Fibroblast of pulmonary artery (primary cell): Measurements from ENCODE around the gene DNAJA4.

Source experiments
- DNase-seq: peaks from one replicate; pipeline ENCODE4 v3.0.0-alpha.2; 2010; ENCODE audit warnings: low read depth
- H3K4me3 ChIP-seq: replicated peaks from 2 replicates; pipeline ENCODE4 v1.5.1; 2011; ENCODE audit warnings: low read depth, mild to moderate bottlenecking, control low read depth, low read length, moderate library complexity
- TF ChIP-seq, protein P1 (sequence below): IDR thresholded peaks from 2 replicates; pipeline ENCODE4 v1.5.1; 2011; ENCODE audit warnings: mild to moderate bottlenecking, control low read depth, low read length, inconsistent platforms; ENCODE audit errors: missing control alignments

The DNAJA4 gene

DNA sequence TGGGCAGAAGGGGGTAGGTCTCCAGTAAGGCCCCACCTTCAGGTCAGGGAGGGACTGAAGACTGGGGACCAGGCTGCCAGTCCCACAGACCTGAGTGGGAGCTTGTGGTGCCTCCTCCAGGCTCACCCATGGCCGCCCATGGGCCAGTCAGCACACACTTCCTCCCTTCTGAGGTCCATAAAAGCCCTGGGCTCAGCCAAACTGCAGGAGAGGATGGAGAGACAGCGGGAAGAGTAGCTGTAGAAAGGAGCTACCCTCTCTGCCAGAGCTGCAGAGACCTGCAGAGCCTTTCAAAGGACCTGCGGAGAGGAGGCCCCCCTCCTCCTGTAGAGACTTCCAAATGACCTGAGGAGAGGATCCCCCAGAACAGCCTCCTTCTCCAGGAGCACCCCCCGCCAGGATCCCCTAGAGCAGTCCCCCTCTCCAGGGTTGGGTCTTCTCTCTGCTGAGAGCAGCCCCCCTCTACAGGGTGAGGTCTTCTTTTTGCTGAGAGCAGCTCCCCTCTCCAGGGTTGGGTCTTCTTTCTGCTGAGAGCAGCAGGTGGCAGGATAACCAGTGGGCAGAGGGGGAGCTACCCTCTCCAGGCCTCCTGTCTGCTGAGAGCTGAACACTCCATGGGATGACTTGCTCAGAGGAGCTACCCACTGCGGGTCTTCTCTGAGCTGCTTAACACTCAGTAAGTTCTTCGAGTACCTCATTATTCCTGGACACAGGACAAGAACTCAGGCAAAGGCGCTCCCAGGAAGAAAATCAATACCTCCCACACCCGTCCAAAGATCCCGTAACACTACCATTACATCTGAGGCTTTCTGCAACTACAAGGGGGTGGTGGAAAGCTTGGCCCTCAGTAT is 40.1 kb downstream of the DNAJA4 start:
- no peak overlapping the region for H3K4me3 ChIP-seq
- no peak for DNase-seq
- TF ChIP-seq, protein P1, sequence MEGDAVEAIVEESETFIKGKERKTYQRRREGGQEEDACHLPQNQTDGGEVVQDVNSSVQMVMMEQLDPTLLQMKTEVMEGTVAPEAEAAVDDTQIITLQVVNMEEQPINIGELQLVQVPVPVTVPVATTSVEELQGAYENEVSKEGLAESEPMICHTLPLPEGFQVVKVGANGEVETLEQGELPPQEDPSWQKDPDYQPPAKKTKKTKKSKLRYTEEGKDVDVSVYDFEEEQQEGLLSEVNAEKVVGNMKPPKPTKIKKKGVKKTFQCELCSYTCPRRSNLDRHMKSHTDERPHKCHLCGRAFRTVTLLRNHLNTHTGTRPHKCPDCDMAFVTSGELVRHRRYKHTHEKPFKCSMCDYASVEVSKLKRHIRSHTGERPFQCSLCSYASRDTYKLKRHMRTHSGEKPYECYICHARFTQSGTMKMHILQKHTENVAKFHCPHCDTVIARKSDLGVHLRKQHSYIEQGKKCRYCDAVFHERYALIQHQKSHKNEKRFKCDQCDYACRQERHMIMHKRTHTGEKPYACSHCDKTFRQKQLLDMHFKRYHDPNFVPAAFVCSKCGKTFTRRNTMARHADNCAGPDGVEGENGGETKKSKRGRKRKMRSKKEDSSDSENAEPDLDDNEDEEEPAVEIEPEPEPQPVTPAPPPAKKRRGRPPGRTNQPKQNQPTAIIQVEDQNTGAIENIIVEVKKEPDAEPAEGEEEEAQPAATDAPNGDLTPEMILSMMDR = no peak

DNA sequence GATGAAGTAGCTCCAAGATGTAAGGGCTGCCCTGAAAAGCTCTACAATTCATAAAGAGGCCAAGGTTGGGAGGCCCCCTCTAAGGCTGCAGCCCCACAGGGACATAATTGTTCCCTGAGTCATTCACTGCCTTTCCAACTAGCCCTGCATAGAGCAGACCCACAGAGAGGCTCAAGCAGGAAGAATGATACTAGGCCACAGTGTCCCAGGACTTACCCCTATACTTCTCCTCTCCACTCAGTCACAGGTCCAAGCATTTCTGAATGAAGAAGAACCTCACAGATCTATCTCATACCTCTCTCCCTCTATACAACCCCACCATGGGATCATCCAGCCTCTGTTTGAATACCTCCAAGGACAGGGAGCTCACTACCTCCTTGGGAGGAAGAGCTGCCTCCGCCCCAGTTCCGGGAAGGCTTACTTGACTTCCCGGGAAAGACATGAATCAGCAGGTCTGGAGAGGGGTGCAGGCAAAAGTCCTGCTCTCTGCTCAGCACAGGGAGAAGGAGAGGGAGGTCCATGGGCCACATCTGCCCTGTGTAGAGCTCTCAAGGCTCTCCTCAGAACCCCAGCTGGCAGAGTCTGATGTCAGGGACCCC is 41.9 kb downstream of the DNAJA4 start:
- H3K4me3 ChIP-seq = no peak overlapping the region
- peak; percentile 76 for DNase-seq
- TF ChIP-seq, protein P1 = no peak

DNA sequence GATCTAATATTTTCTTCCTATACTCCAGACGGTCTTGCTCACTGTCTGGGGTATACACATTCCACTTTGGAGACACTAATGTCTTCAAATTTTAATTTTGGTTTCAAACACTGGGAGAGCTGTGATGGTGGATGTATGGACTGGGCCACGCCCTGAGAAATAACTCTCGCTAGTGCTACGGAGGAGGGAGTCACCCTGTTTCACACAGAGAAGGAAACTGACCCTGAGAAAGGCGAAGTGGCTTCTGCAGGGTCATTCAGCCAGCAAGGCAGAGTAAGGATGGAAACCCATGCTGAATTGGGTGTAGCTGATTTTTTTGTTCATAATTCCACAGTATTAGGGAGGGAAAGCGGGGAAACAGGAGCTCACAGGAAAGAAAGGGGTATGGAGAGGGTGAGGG is 43.6 kb downstream of the DNAJA4 start:
- TF ChIP-seq, protein P1 = no peak
- H3K4me3 ChIP-seq = no peak overlapping the region
- no peak for DNase-seq

DNA sequence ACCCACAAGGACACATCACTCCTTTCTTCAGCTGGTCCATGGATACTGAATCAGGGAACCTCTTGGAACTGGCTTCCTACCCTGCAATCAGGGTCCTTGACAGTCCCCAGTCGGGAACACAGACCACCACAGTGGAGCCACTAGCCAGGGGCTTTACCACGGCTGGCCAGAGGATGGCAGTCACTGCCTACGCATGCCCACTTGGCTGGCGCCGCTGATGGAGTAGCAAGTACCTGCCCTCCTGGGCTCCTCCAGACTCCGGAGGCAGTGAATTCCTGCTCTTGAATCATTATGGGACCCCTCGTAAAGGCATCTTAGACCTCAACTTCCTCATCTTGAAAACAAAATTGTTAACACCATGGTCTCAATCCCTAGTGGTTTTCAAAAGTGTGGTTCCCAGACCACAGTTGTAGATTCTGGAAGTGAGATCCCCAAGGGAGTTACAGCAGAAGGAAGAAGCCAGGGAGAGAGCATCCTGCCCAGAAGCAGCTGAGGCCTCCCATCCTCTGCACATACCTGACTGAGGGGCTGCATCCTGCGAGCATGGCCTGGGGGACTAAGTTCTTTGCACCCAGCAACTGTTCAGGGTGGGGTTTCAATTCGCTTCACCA is 44.2 kb downstream of the DNAJA4 start:
- TF ChIP-seq, protein P1 = peak; percentile 94
- DNase-seq = peak; percentile 72
- no peak overlapping the region for H3K4me3 ChIP-seq

DNA sequence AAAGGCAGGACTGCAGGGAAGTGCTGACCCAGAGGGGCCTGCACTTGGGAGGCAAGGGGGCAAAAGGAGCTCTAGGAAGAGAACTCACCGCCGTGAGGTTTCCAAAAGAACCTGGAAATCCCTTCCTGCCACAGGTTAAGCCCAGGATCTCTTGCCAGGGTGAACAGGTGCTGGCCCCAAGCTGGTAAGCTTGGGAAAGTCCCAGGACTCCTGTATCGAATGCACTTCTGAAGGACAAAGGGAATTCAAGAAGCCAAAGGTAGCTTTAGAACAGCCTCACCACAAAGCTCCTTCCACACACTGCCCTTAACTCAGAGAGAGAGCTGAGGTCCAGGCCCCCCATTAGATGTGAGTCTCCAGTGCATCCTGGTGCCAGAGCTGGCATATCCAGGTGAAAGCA is 46.9 kb downstream of the DNAJA4 start:
- TF ChIP-seq, protein P1 = no peak
- H3K4me3 ChIP-seq = no peak overlapping the region
- DNase-seq = no peak

DNA sequence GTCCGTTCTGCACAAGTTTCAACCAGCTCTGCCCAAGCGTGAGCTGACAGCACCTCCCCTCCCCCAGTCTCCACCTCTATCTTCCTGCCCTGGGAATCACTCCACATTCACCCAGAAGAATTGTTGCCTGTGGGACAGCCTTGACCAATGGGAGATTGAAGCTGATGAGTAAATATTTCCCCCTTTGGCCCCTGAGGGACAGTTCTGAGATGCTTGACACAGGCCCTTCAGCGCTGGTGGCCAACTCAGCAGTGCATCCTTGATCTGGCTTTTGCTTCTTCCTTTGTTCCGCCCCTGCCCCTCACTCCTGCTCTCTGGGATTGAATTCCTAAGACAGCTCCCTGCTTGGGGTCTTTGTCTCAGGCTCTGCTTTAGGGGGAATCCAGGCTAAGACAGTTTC is 48.2 kb downstream of the DNAJA4 start:
- DNase-seq = no peak
- no peak overlapping the region for H3K4me3 ChIP-seq
- TF ChIP-seq, protein P1 = no peak
